HG03432 (cell line): ENCODE measurements around the gene DEDD2.

Experiments
- ATAC-seq: cut with Tn5 transposase; IDR thresholded peaks from one replicate; pipeline ENCODE4 v1.9.1; 2021; ENCODE audit warnings: mild to moderate bottlenecking, moderate library complexity; ENCODE audit not compliant: unreplicated experiment

The DEDD2 gene

DNA sequence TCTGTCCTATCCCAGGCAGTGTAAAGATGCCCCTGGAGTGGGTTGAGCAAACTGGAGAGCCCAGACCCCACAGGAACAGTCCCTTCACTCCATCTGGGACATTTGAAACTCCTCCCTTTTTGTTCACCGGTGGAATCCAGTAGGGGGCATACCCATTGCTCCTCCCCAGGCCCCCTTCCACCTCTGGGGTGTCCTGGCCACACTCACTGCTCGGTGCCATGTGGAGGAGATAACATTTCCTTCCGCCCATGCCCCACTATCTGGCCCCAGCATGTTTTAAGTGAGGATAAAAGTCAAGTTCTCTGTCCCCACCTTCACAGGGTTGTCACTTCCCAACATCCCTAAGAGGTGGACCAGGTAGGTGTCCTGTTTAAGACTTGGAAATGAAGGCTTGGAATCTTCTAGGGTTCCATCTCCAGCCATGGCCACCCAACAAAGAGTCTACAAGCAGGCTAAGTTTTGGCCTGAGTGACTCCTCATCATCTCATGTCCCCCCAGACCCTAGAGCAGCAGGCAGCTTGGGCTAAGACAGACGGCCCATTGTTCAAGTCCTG, 11.9 kb upstream of the DEDD2 start:
- ATAC-seq, result no peak

DNA sequence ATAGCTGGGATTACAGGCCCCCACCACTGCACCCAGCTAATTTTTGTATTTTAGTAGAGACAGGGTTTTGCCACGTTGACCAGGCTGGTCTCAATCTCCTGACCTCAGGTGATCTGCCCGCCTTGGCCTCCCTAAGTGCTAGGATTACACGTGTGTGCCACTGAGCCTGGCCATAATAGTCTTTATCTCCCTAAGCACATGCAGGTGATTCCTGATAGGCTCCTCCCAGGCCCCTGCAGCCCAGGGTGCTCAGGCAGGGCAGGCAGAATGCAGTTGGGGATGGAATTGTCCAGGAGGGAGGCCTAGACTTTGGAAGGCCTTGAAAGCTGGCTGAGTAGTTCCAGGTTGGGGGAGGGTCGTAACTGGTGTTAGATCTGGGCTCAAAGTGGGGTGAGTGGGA, 11.2 kb upstream of the DEDD2 start:
- no peak for ATAC-seq

DNA sequence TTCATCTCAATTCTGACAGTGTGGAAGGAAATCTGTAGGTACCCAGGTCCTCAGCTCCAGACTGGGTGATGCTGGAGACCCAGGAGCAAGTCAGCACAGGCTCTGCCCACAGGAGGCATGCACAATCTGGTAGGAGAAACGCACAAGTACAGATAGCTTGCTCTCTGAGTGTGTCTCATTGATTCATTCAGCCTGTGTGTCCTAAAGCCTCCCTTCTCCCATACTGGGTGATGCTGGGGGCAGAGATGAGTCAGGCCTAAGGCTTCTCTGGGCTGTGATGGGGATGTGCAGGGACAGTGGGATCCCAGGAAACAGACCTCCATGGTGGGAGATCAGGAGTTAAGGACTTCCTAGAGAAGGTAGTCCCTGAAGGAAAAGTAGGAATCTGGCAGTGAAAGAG, 9.4 kb upstream of the DEDD2 start:
- ATAC-seq, result no peak

- no peak for ATAC-seq
These were observed 8.3 kb upstream of the DEDD2 start for GRCh38 chr19:42225718-42226292.

DNA sequence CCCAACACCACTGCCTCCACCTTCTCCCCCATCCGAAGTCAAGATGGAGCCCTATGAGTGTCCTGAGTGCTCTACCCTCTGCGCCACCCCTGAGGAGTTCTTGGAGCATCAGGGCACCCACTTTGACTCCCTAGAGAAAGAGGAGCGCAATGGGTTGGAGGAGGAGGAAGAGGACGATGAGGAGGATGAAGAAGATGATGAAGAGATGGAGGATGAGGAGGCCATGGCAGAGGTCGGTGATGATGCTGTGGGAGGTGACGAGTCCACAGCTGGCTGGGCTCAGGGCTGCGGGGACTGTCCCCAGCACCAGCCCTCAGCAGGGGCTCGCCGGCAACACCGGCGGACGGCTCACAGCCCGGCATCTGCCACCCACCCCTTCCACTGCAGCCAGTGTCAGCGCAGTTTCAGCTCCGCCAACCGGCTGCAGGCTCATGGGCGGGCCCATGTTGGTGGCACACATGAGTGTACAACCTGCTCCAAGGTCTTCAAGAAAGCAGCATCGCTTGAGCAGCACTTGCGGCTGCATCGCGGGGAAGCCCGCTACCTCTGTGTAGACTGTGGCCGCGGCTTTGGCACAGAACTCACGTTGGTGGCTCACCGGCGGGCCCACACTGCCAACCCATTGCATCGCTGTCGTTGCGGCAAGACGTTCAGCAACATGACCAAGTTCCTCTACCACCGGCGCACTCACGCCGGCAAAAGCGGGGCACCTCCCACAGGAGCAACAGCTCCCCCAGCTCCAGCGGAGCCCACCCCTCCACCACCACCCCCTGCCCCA, 7.7 kb upstream of the DEDD2 start:
- no peak for ATAC-seq

DNA sequence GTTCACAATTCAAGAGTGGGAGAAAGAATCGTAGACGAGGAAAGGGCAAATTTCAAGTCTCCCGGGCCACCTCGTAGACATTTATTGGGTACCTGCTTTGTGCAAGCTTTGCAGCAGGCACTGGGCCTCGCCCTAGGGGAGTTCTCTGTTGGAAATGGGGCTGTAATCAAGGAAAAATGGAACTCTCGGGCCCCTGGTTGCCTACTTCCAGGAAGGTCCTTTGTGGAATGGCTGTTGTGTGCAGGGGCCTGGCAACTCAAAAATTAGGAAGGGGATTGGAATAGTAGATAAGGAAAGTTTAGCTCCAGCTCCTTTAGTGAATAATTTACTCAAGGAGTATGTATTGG, 3.2 kb upstream of the DEDD2 start:
- no peak for ATAC-seq

GRCh38 chr19:42219812-42220750, 2.6 kb upstream of the DEDD2 start, which contains the start of gene ZNF526:
Gene ZNF526, plus strand, starts transcription at chr19:42220312. Its CDS starts 4,092 bp downstream, at chr19:42224404.
- ATAC-seq, result peak; percentile 74

GRCh38 chr19:42216653-42217519, 591 bp downstream of the DEDD2 start:
- ATAC-seq, result peak; percentile 14

- ATAC-seq, result no peak
These were observed 2.5 kb downstream of the DEDD2 start for GRCh38 chr19:42214810-42215485.

GRCh38 chr19:42212886-42213285, 4.6 kb downstream of the DEDD2 start:
- no peak for ATAC-seq

- ATAC-seq, result no peak
These were observed 8.9 kb downstream of the DEDD2 start for GRCh38 chr19:42208612-42209011.

DNA sequence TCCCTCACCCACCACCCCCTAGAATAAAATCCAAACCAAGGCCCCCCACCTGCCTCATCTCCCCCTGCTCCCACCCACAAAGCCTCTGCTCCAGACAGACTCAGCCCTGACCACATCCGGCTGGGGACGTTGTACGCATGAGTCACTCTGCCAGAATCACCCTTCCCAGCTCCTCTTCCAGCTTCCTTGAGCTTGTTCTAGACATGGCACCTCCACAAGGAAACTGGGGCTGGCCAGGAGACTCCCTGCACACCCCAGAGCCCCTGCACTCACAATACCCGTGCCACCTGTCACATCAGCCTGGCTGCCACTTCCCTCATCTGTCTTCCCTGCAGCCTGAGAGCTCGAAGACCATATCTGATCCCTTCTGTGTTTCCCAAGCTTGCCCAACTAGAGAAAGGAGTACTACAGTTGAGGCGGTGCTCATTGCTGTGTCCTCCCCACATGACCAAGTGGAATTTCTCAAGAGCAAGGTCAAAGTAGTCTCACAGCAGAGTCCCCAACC, 9.7 kb downstream of the DEDD2 start:
- ATAC-seq, result no peak

GRCh38 chr19:42206871-42207755, 10.4 kb downstream of the DEDD2 start:
- ATAC-seq, result no peak

GRCh38 chr19:42204664-42205063, 12.8 kb downstream of the DEDD2 start:
- ATAC-seq, result no peak

DNA sequence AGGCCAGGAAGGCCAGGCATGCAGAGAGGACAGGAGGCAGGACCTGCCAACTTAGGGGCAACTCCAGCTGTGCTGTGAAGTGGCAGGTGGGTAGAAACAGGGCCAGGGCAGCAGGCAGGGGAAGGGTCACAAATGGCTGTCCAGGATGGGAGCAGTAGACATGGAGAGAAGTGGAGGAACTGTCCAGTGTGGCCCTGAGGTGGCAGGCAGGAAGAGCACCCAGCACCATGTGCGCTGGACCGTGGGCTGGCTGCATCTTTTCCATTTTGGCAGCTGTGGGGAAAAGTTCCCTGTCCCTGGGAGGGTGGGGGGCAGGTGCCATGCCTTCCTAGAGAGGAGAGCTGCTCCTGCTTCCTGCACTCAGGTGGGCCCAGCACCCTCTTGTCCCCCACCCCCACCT, 13.8 kb downstream of the DEDD2 start:
- ATAC-seq, result no peak

- no peak for ATAC-seq
These were observed 15.1 kb downstream of the DEDD2 start for GRCh38 chr19:42202290-42202880.

DNA sequence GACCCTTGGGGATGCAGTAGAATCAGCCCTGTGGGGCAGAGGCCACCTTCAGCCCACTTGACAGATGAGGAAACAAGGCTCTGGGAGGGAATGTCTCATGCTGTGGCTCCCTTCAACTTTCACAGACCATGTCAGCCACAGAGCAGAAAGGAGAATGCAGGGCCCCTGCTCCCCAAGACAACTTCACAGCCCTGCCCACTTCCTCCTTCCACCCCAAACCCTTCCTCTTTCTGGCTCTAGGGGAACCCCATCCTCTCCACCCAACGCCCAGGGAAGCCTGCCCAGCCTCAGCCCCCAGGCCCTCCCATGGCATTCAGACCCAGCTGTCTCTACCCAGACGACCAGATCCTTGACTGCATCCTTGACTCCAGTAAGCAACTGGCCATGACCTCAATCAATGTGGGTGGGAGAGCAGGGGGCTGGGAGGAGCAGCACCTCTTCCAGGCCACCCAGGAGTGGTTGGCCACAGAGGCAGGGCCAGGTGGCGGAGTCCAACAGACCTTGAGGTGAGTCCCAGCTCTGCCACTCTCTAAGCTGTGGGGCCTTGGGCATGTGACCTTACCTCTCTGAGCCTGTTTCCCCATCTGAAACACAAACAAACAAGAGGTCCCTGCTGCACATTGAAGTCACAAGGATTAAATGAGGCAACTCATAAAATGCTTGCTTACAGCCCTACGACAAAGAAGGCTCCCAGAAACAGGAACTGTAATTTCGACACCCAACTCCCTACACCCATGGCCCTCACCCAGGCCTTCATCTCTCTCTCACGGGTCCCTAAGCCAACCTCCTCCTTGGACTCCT, 15.8 kb downstream of the DEDD2 start:
- peak; percentile 41 for ATAC-seq
